SIG-M5 treated with dmso at 0.1 percent for 504 hours (cell line): ENCODE data around the gene KIAA1191.
"Not testable (repeated sequence)": the region's sequence is repeated elsewhere in the genome, so short reads cannot be mapped to it uniquely, and the experiment has no call there.

Experiments used
- DNase-seq: peaks from one replicate; lab custom pipeline; 2025; ENCODE audit not compliant: unreplicated experiment; lab: John Stamatoyannopoulos, UW

KIAA1191 gene

GRCh38 chr5:176317534-176318374 is 43.8 kb downstream of the KIAA1191 start:
- DNase-seq: no peak

DNA sequence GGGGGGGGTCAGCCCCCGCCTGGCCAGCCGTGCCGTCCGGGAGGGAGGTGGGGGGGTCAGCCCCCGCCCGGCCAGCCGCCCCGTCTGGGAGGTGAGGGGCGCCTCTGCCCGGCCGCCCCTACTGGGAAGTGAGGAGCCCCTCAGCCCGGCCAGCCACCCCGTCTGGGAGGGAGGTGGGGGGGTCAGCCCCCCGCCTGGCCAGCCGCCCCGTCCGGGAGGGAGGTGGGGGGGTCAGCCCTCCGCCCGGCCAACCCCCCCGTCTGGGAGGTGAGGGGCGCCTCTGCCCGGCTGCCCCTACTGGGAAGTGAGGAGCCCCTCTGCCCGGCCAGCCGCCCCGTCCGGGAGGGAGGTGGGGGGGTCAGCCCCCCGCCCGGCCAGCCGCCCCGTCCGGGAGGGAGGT is 56.2 kb downstream of the KIAA1191 start:
- DNase-seq: not testable (repeated sequence)
